Ovary (tissue), 9 donors: ENCODE measurements around the gene RNPEP. TPM values are rescaled to one million over a fixed set of nuclear protein-coding genes. Genes with fewer than 3 reads are reported as not detected.

Experiments used
- microRNA-seq, 3 donors: library from miRNA; unstranded; fragments of <30 nt; microRNA quantifications; one replicate each; pipeline versions ENCODE4 to v1.2.0, GENCODE V29; 2019 to 2020
- polyA plus RNA-seq, 2 donors: library from polyadenylated mRNA; stranded (reverse); fragments of 200-250 nt in 1 of 2; fragments of 350-450 nt in 1 of 2; fragmentation: Illumina TruSeq in 1 of 2; extraction: RNeasy Lipid Tissue Mini Kit (QIAGEN cat#74804) in 1 of 2; gene quantifications; one replicate each; pipeline ENCODE4 v1.2.3, GENCODE V29; 2013 to 2014
- small RNA-seq: library from RNA; depleted of rRNA; stranded (forward); fragments of <200 nt; gene quantifications from one replicate; pipeline ENCODE3, GENCODE V24; 2016
- total RNA-seq, 7 donors: library from RNA; depleted of rRNA in 2 of 7; stranded (reverse); fragments of >200 nt in 2 of 7; fragmentation: NEBNext Ultra II Directional in 3 of 7; extraction: Animal tissue kit (Norgen Biotek cat#: 25700) in 3 of 7; gene quantifications; one replicate each; pipeline versions ENCODE4 v1.1.0 to v1.2.4, GENCODE V29; 2016 to 2023
- donor health status: DM: no; HTN: no; CAD: no; lungs with moderate emphysema.
- donor health status: DM: no; HTN: no; CAD: no.
- donor health status: Bipolar disorder and iron deficiency.
- donor health status: DM: yes; HTN: yes; CAD: no.
- donor health status: DM: no; HTN: no; CAD: no.
- donor health status: DM: yes; HTN: yes; CAD: no.

The RNPEP gene
- total and polyA plus RNA-seq, 9 donors: 32.4 to 76.2 (median 43.9) TPM

Small RNA genes within 50 kb of the gene (microRNA-seq; reads per million reads assigned to microRNA genes)
- 0 to 0.38 (median 0.16) reads per million in 3 donors for gene MIR6740

Small RNA genes within 50 kb of the gene (small RNA-seq; reads per million reads assigned to genes)
- not detected for gene AL691482.1
- not detected for gene AL691482.2
- gene MIR6740: not detected
- gene RF00156: not detected

Other genes starting within 250 kb of the RNPEP start
- 10 to 100 TPM; 12.9 to 43.8 (median 40.7) TPM for gene IPO9, start 153.5 kb upstream of the RNPEP start, total RNA-seq
- gene IPO9, start 153.5 kb upstream of the RNPEP start, polyA plus RNA-seq: 10 to 100 TPM; 15.7 to 34.3 TPM
- 10 to 100 TPM; 16.8 to 37.9 (median 26.4) TPM for gene SHISA4, start 93.8 kb upstream of the RNPEP start, total RNA-seq
- 10 to 100 TPM; 11.3 to 29.9 TPM for gene SHISA4, start 93.8 kb upstream of the RNPEP start, polyA plus RNA-seq
- gene LMOD1, start 36.1 kb upstream of the RNPEP start, total RNA-seq: 100 to 1,000 TPM in 2 of 7 donors, 10 to 100 TPM in 5; 25.6 to 155 (median 67.2) TPM
- gene LMOD1, start 36.1 kb upstream of the RNPEP start, polyA plus RNA-seq: 100 to 1,000 TPM in 1 of 2 donors, 10 to 100 TPM in 1; 94.6 to 255 TPM
- gene TIMM17A, start 27.1 kb upstream of the RNPEP start, total RNA-seq: 10 to 100 TPM; 19.9 to 38.1 (median 29.7) TPM
- gene TIMM17A, start 27.1 kb upstream of the RNPEP start, polyA plus RNA-seq: 10 to 100 TPM; 23.2 to 31.5 TPM
- gene ELF3, start 27.9 kb downstream of the RNPEP start, total RNA-seq: 1,000 to 10,000 TPM in 1 of 7 donors, 10 to 100 TPM in 2, 1 to 10 TPM in 2, under 1 TPM in 2; 0.35 to 1,154 (median 5.5) TPM
- gene ELF3, start 27.9 kb downstream of the RNPEP start, polyA plus RNA-seq: 1 to 10 TPM in 1 of 2 donors, under 1 TPM in 1; 0.05 to 1.3 TPM
- under 1 TPM in 5 of 7 donors, not detected in 2; 0.10 to 0.34 (median 0.13) TPM for gene GPR37L1, start 140.3 kb downstream of the RNPEP start, total RNA-seq
- gene GPR37L1, start 140.3 kb downstream of the RNPEP start, polyA plus RNA-seq: under 1 TPM; 0.01 to 0.03 TPM
- 10 to 100 TPM; 20.0 to 95.9 (median 67.6) TPM for gene ARL8A, start 162.1 kb downstream of the RNPEP start, total RNA-seq
- gene ARL8A, start 162.1 kb downstream of the RNPEP start, polyA plus RNA-seq: 10 to 100 TPM; 26.6 to 65.8 TPM
- 1 to 10 TPM in 5 of 7 donors, under 1 TPM in 2; 0.58 to 4.8 (median 1.7) TPM for gene PTPN7, start 178.0 kb downstream of the RNPEP start, total RNA-seq
- 10 to 100 TPM in 1 of 2 donors, under 1 TPM in 1; 0.98 to 15.4 TPM for gene PTPN7, start 178.0 kb downstream of the RNPEP start, polyA plus RNA-seq
- gene LGR6, start 211.2 kb downstream of the RNPEP start, total RNA-seq: 10 to 100 TPM in 1 of 7 donors, 1 to 10 TPM in 3, under 1 TPM in 3; 0.24 to 12.4 (median 1.4) TPM
- gene LGR6, start 211.2 kb downstream of the RNPEP start, polyA plus RNA-seq: 1 to 10 TPM; 1.1 to 1.9 TPM